OCI-LY7 (cell line): ENCODE measurements around the gene ABI2.

Experiments used
- EZH2phosphoT487 ChIP-seq: fragments of 200-600 bp; sonication (generic); IDR thresholded peaks from 2 replicates; pipeline ENCODE4 v1.6.1; 2018; ENCODE audit warnings: low read depth, borderline replicate concordance, mild to moderate bottlenecking, mixed run types, antibody characterized with exemption, low read length, moderate library complexity, mixed read lengths
- TF ChIP-seq, protein P1 (sequence below): fragments of 200-600 bp; sonication (generic); conservative IDR thresholded peaks from 2 replicates; pipeline ENCODE4 v1.5.1; 2014; ENCODE audit warnings: mild to moderate bottlenecking, antibody characterized with exemption, low read length, moderate library complexity, mixed read lengths

DNA sequence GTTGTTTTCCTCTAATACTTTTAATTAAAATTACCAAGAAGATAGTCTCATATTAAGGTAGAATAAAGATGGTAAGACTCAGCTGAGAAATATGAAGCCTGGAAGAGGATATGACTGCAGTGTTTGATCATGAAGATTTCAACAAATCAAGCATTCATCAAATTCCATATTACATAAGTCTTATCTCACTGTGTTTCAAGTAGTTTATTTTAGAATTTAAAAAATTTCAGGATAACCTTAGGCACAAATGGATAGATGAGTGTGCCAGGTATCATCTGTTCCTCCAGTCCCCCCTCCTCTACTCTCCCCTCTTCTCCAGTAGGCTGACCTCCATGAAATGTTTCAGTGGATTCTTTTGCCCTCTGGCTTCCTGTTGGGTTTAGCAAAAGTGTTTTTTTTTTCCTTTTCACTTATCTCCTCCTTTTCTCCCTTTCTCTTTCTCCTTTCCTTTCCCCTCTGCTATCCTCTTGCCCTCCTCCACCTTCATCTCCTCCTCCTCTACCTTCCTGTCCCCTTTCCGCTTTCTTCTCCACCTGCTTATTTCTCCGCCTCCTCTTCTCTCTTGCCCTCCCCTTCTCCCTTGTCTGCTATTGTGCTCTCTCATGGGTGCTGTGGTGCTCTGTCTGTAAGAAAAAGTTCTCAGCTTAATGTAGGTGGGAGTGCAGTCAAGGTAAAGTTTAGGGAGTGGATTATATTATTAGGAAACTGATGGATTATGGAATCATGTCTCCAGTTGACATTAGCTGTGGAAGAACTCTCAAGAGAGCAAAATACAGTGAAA, 72.8 kb downstream of the ABI2 start:
- TF ChIP-seq, protein P1, sequence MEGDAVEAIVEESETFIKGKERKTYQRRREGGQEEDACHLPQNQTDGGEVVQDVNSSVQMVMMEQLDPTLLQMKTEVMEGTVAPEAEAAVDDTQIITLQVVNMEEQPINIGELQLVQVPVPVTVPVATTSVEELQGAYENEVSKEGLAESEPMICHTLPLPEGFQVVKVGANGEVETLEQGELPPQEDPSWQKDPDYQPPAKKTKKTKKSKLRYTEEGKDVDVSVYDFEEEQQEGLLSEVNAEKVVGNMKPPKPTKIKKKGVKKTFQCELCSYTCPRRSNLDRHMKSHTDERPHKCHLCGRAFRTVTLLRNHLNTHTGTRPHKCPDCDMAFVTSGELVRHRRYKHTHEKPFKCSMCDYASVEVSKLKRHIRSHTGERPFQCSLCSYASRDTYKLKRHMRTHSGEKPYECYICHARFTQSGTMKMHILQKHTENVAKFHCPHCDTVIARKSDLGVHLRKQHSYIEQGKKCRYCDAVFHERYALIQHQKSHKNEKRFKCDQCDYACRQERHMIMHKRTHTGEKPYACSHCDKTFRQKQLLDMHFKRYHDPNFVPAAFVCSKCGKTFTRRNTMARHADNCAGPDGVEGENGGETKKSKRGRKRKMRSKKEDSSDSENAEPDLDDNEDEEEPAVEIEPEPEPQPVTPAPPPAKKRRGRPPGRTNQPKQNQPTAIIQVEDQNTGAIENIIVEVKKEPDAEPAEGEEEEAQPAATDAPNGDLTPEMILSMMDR: no peak
- TF ChIP-seq EZH2phosphoT487: no peak
